GM19023 (cell line): ENCODE data around the gene ZSCAN5C.
"Not testable (repeated sequence)": the region's sequence is repeated elsewhere in the genome, so short reads cannot be mapped to it uniquely, and the experiment has no call there.

Experiments used
- ATAC-seq: cut with Tn5 transposase; IDR thresholded peaks from one replicate; pipeline ENCODE4 v1.9.1; 2021; ENCODE audit warnings: mild to moderate bottlenecking, moderate library complexity; ENCODE audit not compliant: unreplicated experiment

ZSCAN5C gene

GRCh38 chr19:56201973-56202372 is at the start of gene ZSCAN5C:
ZSCAN5C (plus strand) TSS chr19:56202273; CDS start chr19:56205914, 3,641 bp downstream.
- ATAC-seq = no peak

GRCh38 chr19:56152644-56153043 is 49.4 kb upstream of the ZSCAN5C start:
- no peak for ATAC-seq

- ATAC-seq = no peak
Measured at GRCh38 chr19:56153507-56153906, 48.6 kb upstream of the ZSCAN5C start.

GRCh38 chr19:56155124-56155687 is 46.9 kb upstream of the ZSCAN5C start:
- ATAC-seq = no peak

GRCh38 chr19:56156768-56157167 is 45.3 kb upstream of the ZSCAN5C start:
- no peak for ATAC-seq

GRCh38 chr19:56158170-56158757 is 43.8 kb upstream of the ZSCAN5C start:
- no peak for ATAC-seq

- ATAC-seq = no peak
Measured at GRCh38 chr19:56159009-56159559, 43.0 kb upstream of the ZSCAN5C start.

- no peak for ATAC-seq
Measured at GRCh38 chr19:56159622-56160271, 42.3 kb upstream of the ZSCAN5C start.

- no peak for ATAC-seq
Measured at GRCh38 chr19:56161534-56161933, 40.5 kb upstream of the ZSCAN5C start.

- no peak for ATAC-seq
Measured at GRCh38 chr19:56162258-56162657, 39.8 kb upstream of the ZSCAN5C start.

GRCh38 chr19:56163097-56163496 is 39.0 kb upstream of the ZSCAN5C start:
- ATAC-seq = no peak

- no peak for ATAC-seq
Measured at GRCh38 chr19:56167064-56167578, 35.0 kb upstream of the ZSCAN5C start.

- no peak for ATAC-seq
Measured at GRCh38 chr19:56170261-56170660, 31.8 kb upstream of the ZSCAN5C start.

GRCh38 chr19:56174086-56174485 is 28.0 kb upstream of the ZSCAN5C start:
- no peak for ATAC-seq

- ATAC-seq = no peak
Measured at GRCh38 chr19:56174550-56174949, 27.5 kb upstream of the ZSCAN5C start.

GRCh38 chr19:56175861-56176307 is 26.2 kb upstream of the ZSCAN5C start, which contains the start of gene GALP:
GALP (plus strand) TSS chr19:56176008; CDS start chr19:56177109, 1,101 bp downstream.
- not testable (repeated sequence) for ATAC-seq

GRCh38 chr19:56176310-56176709 is 25.8 kb upstream of the ZSCAN5C start:
- ATAC-seq = not testable (repeated sequence)

GRCh38 chr19:56176881-56177280 is 25.2 kb upstream of the ZSCAN5C start:
- no peak for ATAC-seq

GRCh38 chr19:56177564-56178243 is 24.4 kb upstream of the ZSCAN5C start:
- no peak for ATAC-seq

- ATAC-seq = no peak
Measured at GRCh38 chr19:56189785-56190184, 12.3 kb upstream of the ZSCAN5C start.

GRCh38 chr19:56191115-56191514 is 11.0 kb upstream of the ZSCAN5C start:
- no peak for ATAC-seq
